ENCODE data around the gene CALHM3.

- TF ChIP-seq CTCF (conservative IDR thresholded peaks at IDR 0.05; ENCODE audit: low read depth, low read length), result no peak
- TF ChIP-seq EZH2 (IDR thresholded peaks at IDR 0.05; ENCODE audit: low read length, unreplicated experiment), result no peak
- TF ChIP-seq EZH2phosphoT487 (IDR thresholded peaks at IDR 0.05; ENCODE audit: borderline replicate concordance, low read length), result no peak
Observed at GRCh38 chr10:103510046-103510685, 31.1 kb upstream of the CALHM3 start.

All from PC-3 (cell line).